ENCODE measurements around the gene HOXA6. TPM values are rescaled to one million over a fixed set of nuclear protein-coding genes. Genes with fewer than 3 reads are reported as not detected.

Gene HOXA6
- total and polyA plus RNA-seq, 2 experiments from 2014 or later, result not detected

- Histone ChIP-seq H3K79me2 (replicated peaks; ENCODE audit: insufficient read depth) (no peaks in the 10 kb centered on the region), H3K36me3 (ENCODE audit: insufficient read depth) (no peaks in the 10 kb centered on the region; the same call in 1 of the 2 replicates), H3K9me2 (ENCODE audit: insufficient read depth) (no peaks in the 10 kb centered on the region), H3K27me3 (ENCODE audit: insufficient read depth) (peaks cover 100% of the 10 kb centered on the region), H3K27ac (ENCODE audit: low read depth) (no peak overlapping the region), H3K4me3 (peak overlapping the region; percentile 43; the same call in 1 of the 2 replicates), H2AFZ (peak overlapping the region; percentile 85; the same call in 1 of the 2 replicates), H4K20me1 (replicated peaks; ENCODE audit: insufficient read depth) (peaks cover 44% of the 10 kb centered on the region), H3K4me2 (peak overlapping the region; percentile 65), H3K4me1 (ENCODE audit: insufficient read depth) (no peaks in the 10 kb centered on the region), H3F3A (replicated peaks; ENCODE audit: low read depth) (peaks cover 31% of the 10 kb centered on the region)
- Mint-ChIP-seq H3K4me3 (no peak overlapping the region; the same call in 2 of the 3 replicates), H3K9me3 (peaks cover 8% of the 10 kb centered on the region; the same call in 2 of the 3 replicates), H3K27ac (no peak overlapping the region), H3K36me3 (ENCODE audit: low read depth) (no peaks in the 10 kb centered on the region; the same call in 2 of the 3 replicates), H3K4me1 (peaks cover 13% of the 10 kb centered on the region), H3K27me3 (ENCODE audit: insufficient read depth, low read depth, poor library complexity) (peaks cover 99% of the 10 kb centered on the region)
- TF ChIP-seq CREB1 (CRISPR knock-in tag; IDR thresholded peaks at IDR 0.05; ENCODE audit: low read depth) (no peak), ZNF114 (CRISPR knock-in tag; IDR thresholded peaks at IDR 0.05) (no peak), EZH2phosphoT487 (IDR thresholded peaks at IDR 0.05; ENCODE audit: unreplicated experiment) (peak; percentile 93), STAT1 (IDR thresholded peaks at IDR 0.05; ENCODE audit: unreplicated experiment) (no peak), JUNB (IDR thresholded peaks at IDR 0.05; ENCODE audit: unreplicated experiment) (no peak), ETS1 (IDR thresholded peaks at IDR 0.05) (no peak), ZNF331 (CRISPR knock-in tag; IDR thresholded peaks at IDR 0.05; ENCODE audit: low read depth) (no peak), NANOG (IDR thresholded peaks at IDR 0.05; ENCODE audit: borderline replicate concordance) (no peak), REST (IDR thresholded peaks at IDR 0.05; ENCODE audit: unreplicated experiment) (no peak), CTCF (conservative IDR thresholded peaks at IDR 0.05; ENCODE audit: low read depth in 2 of 2) (peak in 1 of 2 experiments; percentile 37; a peak in 2 of 4 replicates), POLR2AphosphoS5 (IDR thresholded peaks at IDR 0.05; ENCODE audit: low read depth) (no peak), EZH2 (IDR thresholded peaks at IDR 0.05; ENCODE audit: low read depth, unreplicated experiment) (peak; percentile 98)
- peak; percentile 72 for DNase-seq (ENCODE audit: low spot score)
- ATAC-seq, result peak; percentile 17
Observed at GRCh38 chr7:27164367-27165088, 17.0 kb upstream of the HOXA6 start.

All from GM23338 (cell line).